HG03439 (cell line): ENCODE measurements around the gene CD8A.

Experiments used
- ATAC-seq: cut with Tn5 transposase; IDR thresholded peaks from one replicate; pipeline ENCODE4 v1.9.1; 2021; ENCODE audit warnings: mild to moderate bottlenecking, moderate library complexity; ENCODE audit not compliant: unreplicated experiment

CD8A gene

GRCh38 chr2:86781363-86781762, 9.3 kb downstream of the CD8A start:
- ATAC-seq: no peak

GRCh38 chr2:86779971-86780370, 10.7 kb downstream of the CD8A start:
- ATAC-seq: no peak

GRCh38 chr2:86778957-86779356, 11.8 kb downstream of the CD8A start:
- no peak for ATAC-seq

GRCh38 chr2:86776532-86776931, 14.2 kb downstream of the CD8A start:
- no peak for ATAC-seq

- ATAC-seq: no peak
Measured at GRCh38 chr2:86775338-86775737, 15.4 kb downstream of the CD8A start.

- no peak for ATAC-seq
Measured at GRCh38 chr2:86774862-86775261, 15.9 kb downstream of the CD8A start.

GRCh38 chr2:86772611-86773010, 18.1 kb downstream of the CD8A start:
- ATAC-seq: no peak

GRCh38 chr2:86770816-86771301, 19.9 kb downstream of the CD8A start:
- ATAC-seq: no peak

- ATAC-seq: no peak
Measured at GRCh38 chr2:86769838-86770237, 20.9 kb downstream of the CD8A start.

GRCh38 chr2:86768189-86768949, 22.3 kb downstream of the CD8A start:
- no peak for ATAC-seq

GRCh38 chr2:86765310-86765695, 25.4 kb downstream of the CD8A start:
- no peak for ATAC-seq

GRCh38 chr2:86764661-86765309, 25.9 kb downstream of the CD8A start:
- no peak for ATAC-seq

- ATAC-seq: no peak
Measured at GRCh38 chr2:86760371-86760770, 30.3 kb downstream of the CD8A start.

GRCh38 chr2:86758405-86758804, 32.3 kb downstream of the CD8A start:
- ATAC-seq: no peak

- ATAC-seq: no peak
Measured at GRCh38 chr2:86753606-86754005, 37.1 kb downstream of the CD8A start.

- no peak for ATAC-seq
Measured at GRCh38 chr2:86752934-86753333, 37.8 kb downstream of the CD8A start.

GRCh38 chr2:86751778-86752177, 38.9 kb downstream of the CD8A start:
- ATAC-seq: no peak

GRCh38 chr2:86750240-86750839, 40.4 kb downstream of the CD8A start:
- no peak for ATAC-seq

- no peak for ATAC-seq
Measured at GRCh38 chr2:86747711-86748639, 42.7 kb downstream of the CD8A start.

- no peak for ATAC-seq
Measured at GRCh38 chr2:86746939-86747338, 43.8 kb downstream of the CD8A start.

GRCh38 chr2:86744152-86744551, 46.6 kb downstream of the CD8A start:
- ATAC-seq: no peak
